Adrenal gland (tissue), 5 donors: ENCODE results near the gene PRDM16.

Source experiments
- CTCF ChIP-seq, 6 experiments: fragments of 450-650 bp in 4 of 6; fragments of 200-600 bp in 2 of 6; sonication (generic) in 1 of 6; IDR thresholded peaks; 1 replicate in 5 of 6; 2 replicates in 1 of 6; pipeline versions ENCODE4 v1.5.1 to v1.8.0; 2016 to 2021; ENCODE audit warnings: antibody characterized with exemption in 6 of 6, mild to moderate bottlenecking in 2 of 6, moderate library complexity in 1 of 6
- POLR2A ChIP-seq, 2 donors: fragments of 450-650 bp; IDR thresholded peaks; one replicate each; pipeline ENCODE4 v1.6.1; 2017; ENCODE audit warnings: antibody characterized with exemption in 2 of 2, mild to moderate bottlenecking in 2 of 2, moderate library complexity in 1 of 2
- donor health status: DM: no; HTN: no; CAD: no.

DNA sequence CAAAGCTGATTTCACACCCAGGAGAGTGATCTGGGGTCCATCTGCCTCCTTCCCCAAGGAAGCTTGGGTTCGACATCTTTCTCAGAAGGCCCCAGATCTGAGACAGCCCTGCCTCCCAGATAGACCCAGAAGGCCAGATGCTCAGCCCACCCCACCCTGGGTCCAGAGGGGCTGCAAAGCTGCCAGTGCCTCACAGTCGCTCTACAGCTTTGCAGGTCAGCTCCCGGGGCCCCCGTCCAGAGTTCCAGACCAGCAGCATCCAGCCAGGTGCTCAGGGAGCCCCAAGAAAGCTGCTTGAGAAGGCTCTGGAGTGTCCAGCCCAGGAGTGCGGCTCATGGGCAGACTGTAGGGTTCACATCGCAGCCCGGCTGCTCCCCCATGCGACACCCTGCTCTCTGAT lies 242.7 kb downstream of the PRDM16 start:
- TF ChIP-seq CTCF (IDR thresholded peaks at IDR 0.05) (no peak), POLR2A (IDR thresholded peaks at IDR 0.05) (no peak)
